ENCODE measurements around the gene NRXN3. TPM values are rescaled to one million over a fixed set of nuclear protein-coding genes. Genes with fewer than 3 reads are reported as not detected.
A peak's percentile ranks its signal among the peaks of the same experiment; 100 is the strongest.
"Not testable (repeated sequence)": the region's sequence is repeated elsewhere in the genome, so short reads cannot be mapped to it uniquely, and the experiment has no call there.

The NRXN3 gene
- total and polyA plus RNA-seq, 2 experiments from 2014 or later: 0.69 to 1.5 TPM

- H3K27me3 ChIP-seq: no peaks in the 10 kb centered on the region
- TF ChIP-seq, protein P1, sequence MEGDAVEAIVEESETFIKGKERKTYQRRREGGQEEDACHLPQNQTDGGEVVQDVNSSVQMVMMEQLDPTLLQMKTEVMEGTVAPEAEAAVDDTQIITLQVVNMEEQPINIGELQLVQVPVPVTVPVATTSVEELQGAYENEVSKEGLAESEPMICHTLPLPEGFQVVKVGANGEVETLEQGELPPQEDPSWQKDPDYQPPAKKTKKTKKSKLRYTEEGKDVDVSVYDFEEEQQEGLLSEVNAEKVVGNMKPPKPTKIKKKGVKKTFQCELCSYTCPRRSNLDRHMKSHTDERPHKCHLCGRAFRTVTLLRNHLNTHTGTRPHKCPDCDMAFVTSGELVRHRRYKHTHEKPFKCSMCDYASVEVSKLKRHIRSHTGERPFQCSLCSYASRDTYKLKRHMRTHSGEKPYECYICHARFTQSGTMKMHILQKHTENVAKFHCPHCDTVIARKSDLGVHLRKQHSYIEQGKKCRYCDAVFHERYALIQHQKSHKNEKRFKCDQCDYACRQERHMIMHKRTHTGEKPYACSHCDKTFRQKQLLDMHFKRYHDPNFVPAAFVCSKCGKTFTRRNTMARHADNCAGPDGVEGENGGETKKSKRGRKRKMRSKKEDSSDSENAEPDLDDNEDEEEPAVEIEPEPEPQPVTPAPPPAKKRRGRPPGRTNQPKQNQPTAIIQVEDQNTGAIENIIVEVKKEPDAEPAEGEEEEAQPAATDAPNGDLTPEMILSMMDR (IDR thresholded peaks at IDR 0.05; ENCODE audit: low read depth, low read length): peak; percentile 32
- no peaks in the 10 kb centered on the region for H3K36me3 ChIP-seq
- no peak overlapping the region for H3K4me3 ChIP-seq
- H3K27ac ChIP-seq: no peak overlapping the region
- H3K9me3 ChIP-seq (ENCODE audit: low read depth): no peaks in the 10 kb centered on the region
- H3K4me1 ChIP-seq (ENCODE audit: low read depth): no peaks in the 10 kb centered on the region
- DNase-seq (ENCODE audit: low read depth in 1 of 2, low spot score in 1 of 2): peak; percentile 56 to 57
Measured at GRCh38 chr14:79011091-79011919, 841.1 kb downstream of the NRXN3 start.

DNA sequence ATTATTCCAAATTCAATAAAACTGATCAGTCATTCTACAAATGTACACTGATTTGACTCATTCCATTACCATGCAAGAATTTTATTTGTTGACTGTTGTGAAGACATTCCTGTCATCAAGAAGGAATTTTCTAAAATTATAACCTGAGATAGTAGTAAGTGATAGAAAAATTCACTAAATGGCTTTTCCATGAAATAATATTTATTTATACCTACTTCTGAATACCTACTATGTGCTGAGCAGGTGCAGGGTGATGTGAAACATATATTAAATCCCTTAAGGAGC lies 841.7 kb downstream of the NRXN3 start:
- DNase-seq (ENCODE audit: low read depth in 1 of 2, low spot score in 1 of 2): no peak
- no peaks in the 10 kb centered on the region for H3K27me3 ChIP-seq
- no peak overlapping the region for H3K27ac ChIP-seq
- H3K36me3 ChIP-seq: no peaks in the 10 kb centered on the region
- H3K4me1 ChIP-seq (ENCODE audit: low read depth): no peaks in the 10 kb centered on the region
- no peak overlapping the region for H3K4me3 ChIP-seq
- no peaks in the 10 kb centered on the region for H3K9me3 ChIP-seq (ENCODE audit: low read depth)
- TF ChIP-seq, protein P1 (IDR thresholded peaks at IDR 0.05; ENCODE audit: low read depth, low read length): no peak

- no peaks in the 10 kb centered on the region for H3K36me3 ChIP-seq
- no peak overlapping the region for H3K27ac ChIP-seq
- no peaks in the 10 kb centered on the region for H3K27me3 ChIP-seq
- H3K9me3 ChIP-seq (ENCODE audit: low read depth): no peaks in the 10 kb centered on the region
- DNase-seq (ENCODE audit: low read depth in 1 of 2, low spot score in 1 of 2): peak in 1 of 2 donors; percentile 79
- H3K4me1 ChIP-seq (ENCODE audit: low read depth): no peaks in the 10 kb centered on the region
- TF ChIP-seq, protein P1 (IDR thresholded peaks at IDR 0.05; ENCODE audit: low read depth, low read length): no peak
- H3K4me3 ChIP-seq: no peak overlapping the region
Measured at GRCh38 chr14:79016828-79017505, 846.8 kb downstream of the NRXN3 start.

GRCh38 chr14:79017561-79017960 lies 847.4 kb downstream of the NRXN3 start:
- no peaks in the 10 kb centered on the region for H3K27me3 ChIP-seq
- no peak overlapping the region for H3K27ac ChIP-seq
- H3K9me3 ChIP-seq (ENCODE audit: low read depth): no peaks in the 10 kb centered on the region
- H3K4me1 ChIP-seq (ENCODE audit: low read depth): no peaks in the 10 kb centered on the region
- no peak overlapping the region for H3K4me3 ChIP-seq
- no peak for DNase-seq (ENCODE audit: low read depth in 1 of 2, low spot score in 1 of 2)
- H3K36me3 ChIP-seq: no peaks in the 10 kb centered on the region
- TF ChIP-seq, protein P1 (IDR thresholded peaks at IDR 0.05; ENCODE audit: low read depth, low read length): no peak

DNA sequence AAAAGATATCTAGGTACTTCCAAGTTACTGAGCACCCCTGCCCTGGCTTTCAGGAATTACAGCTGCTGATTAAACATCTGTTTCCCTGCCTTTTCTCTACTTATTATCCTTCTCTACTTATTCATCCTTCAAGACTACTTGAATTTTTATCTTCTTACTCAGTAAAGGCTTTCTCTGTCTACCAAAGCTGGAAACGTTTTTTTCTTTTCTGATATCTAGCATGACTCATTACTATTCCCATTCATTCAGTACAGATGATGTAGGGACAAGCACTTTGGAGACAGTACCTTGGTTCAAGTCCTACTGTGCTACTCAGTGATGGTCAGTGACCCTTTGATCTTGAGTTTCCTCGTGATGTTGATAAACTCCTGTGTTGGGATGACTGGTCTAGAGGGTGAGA lies 848.7 kb downstream of the NRXN3 start:
- no peak overlapping the region for H3K27ac ChIP-seq
- H3K27me3 ChIP-seq: no peaks in the 10 kb centered on the region
- TF ChIP-seq, protein P1 (IDR thresholded peaks at IDR 0.05; ENCODE audit: low read depth, low read length): no peak
- H3K4me3 ChIP-seq: no peak overlapping the region
- peak in 1 of 2 donors; percentile 49 for DNase-seq (ENCODE audit: low read depth in 1 of 2, low spot score in 1 of 2)
- no peaks in the 10 kb centered on the region for H3K4me1 ChIP-seq (ENCODE audit: low read depth)
- no peaks in the 10 kb centered on the region for H3K9me3 ChIP-seq (ENCODE audit: low read depth)
- no peaks in the 10 kb centered on the region for H3K36me3 ChIP-seq

GRCh38 chr14:79019898-79020297 lies 849.7 kb downstream of the NRXN3 start:
- H3K4me1 ChIP-seq (ENCODE audit: low read depth); H3K27me3 ChIP-seq; H3K4me3 ChIP-seq; H3K9me3 ChIP-seq (ENCODE audit: low read depth); DNase-seq (ENCODE audit: low read depth in 1 of 2, low spot score in 1 of 2); H3K27ac ChIP-seq; H3K36me3 ChIP-seq: not testable (repeated sequence)

Data from cardiac muscle cell (in vitro differentiated cells and primary cell).